ENCODE data around the gene CPT1A. TPM values are rescaled to one million over a fixed set of nuclear protein-coding genes. Genes with fewer than 3 reads are reported as not detected.

CPT1A gene
- total RNA-seq, 1 donor from 2014 or later: 0.54 TPM

DNA sequence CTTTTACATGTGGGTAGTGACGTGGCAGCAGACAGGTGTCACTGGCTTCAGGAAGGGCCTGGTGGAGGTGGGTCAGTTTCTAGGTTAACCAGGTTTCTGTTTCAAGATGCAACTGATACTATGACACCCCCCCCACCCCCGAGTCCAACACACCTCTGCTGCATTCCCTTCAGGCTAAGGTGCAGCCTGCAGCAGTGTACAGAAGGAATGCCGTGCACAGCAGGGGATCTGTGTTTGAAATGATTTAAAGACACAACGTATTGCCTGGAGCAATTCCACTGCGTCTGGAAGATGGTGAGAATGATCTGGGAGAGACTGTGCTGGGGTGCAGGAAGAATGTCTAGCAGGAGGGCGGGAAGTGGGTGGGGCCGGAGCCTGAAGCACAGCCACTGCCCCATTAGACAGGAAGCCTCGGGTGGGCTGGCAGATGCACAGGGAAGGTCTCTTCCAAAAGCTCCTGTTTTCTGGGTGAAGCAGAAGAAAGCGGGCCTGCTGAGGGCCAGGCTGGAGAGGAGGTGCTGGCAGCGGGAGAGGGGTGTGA lies 78.5 kb downstream of the CPT1A start:
- H3K27me3 Mint-ChIP-seq (ENCODE audit: low read depth): no peaks in the 10 kb centered on the region
- no peaks in the 10 kb centered on the region for H3K36me3 Mint-ChIP-seq (ENCODE audit: low read depth)
- H3K4me3 Mint-ChIP-seq: no peak overlapping the region
- no peak for DNase-seq (ENCODE audit: low read depth, low spot score)
- TF ChIP-seq, protein P1, sequence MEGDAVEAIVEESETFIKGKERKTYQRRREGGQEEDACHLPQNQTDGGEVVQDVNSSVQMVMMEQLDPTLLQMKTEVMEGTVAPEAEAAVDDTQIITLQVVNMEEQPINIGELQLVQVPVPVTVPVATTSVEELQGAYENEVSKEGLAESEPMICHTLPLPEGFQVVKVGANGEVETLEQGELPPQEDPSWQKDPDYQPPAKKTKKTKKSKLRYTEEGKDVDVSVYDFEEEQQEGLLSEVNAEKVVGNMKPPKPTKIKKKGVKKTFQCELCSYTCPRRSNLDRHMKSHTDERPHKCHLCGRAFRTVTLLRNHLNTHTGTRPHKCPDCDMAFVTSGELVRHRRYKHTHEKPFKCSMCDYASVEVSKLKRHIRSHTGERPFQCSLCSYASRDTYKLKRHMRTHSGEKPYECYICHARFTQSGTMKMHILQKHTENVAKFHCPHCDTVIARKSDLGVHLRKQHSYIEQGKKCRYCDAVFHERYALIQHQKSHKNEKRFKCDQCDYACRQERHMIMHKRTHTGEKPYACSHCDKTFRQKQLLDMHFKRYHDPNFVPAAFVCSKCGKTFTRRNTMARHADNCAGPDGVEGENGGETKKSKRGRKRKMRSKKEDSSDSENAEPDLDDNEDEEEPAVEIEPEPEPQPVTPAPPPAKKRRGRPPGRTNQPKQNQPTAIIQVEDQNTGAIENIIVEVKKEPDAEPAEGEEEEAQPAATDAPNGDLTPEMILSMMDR (conservative IDR thresholded peaks at IDR 0.05): no peak
- H3K4me1 Mint-ChIP-seq: peaks cover 6% of the 10 kb centered on the region
- H3K27ac Mint-ChIP-seq (ENCODE audit: unreplicated experiment): peak overlapping the region; percentile 50
- no peaks in the 10 kb centered on the region for H3K9me3 Mint-ChIP-seq

DNA sequence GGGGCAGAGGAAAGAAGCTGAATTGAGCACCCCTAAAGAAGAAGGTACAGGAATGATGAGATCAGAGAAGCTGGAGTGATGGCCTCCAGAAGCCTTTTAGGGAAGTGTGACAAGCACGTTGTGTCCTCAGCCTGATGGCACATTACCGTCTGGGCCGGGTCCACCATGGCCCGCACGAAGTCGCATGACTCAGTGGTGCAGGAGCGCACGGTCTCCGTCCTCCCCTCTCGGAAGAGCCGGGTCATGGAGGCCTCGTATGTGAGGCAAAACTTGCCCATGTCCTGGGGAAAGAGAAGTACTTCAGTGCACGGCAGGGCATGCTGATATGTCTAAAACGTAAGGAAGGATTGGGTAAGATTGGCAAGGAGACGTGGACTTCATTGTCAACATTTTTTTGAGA lies 79.2 kb downstream of the CPT1A start:
- Mint-ChIP-seq H3K27me3 (ENCODE audit: low read depth) (no peaks in the 10 kb centered on the region), H3K9me3 (no peaks in the 10 kb centered on the region), H3K4me1 (peaks cover 6% of the 10 kb centered on the region), H3K4me3 (no peak overlapping the region), H3K27ac (ENCODE audit: unreplicated experiment) (no peak overlapping the region), H3K36me3 (ENCODE audit: low read depth) (no peaks in the 10 kb centered on the region)
- TF ChIP-seq, protein P1 (conservative IDR thresholded peaks at IDR 0.05): no peak
- no peak for DNase-seq (ENCODE audit: low read depth, low spot score)

DNA sequence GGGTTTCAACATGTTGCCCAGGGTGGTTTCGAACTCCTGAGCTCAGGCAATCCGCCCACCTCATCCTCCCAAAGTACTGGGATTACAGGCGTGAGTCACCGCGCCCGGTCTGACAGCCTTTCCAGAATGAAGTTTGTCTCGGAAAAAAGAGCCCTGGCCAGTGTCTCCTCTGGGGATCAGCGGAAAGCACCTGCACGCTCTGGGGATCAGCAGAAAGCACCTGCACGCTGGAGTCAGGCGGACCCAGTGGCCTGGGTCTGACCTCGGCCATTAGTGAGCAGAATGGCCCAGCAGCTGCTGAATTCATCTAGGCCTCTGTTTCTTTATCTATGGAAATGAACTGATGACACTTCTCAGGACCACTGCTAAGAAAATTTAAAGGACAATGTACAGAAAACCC lies 79.9 kb downstream of the CPT1A start:
- TF ChIP-seq, protein P1 (conservative IDR thresholded peaks at IDR 0.05): no peak
- H3K27me3 Mint-ChIP-seq (ENCODE audit: low read depth): no peaks in the 10 kb centered on the region
- H3K9me3 Mint-ChIP-seq: no peaks in the 10 kb centered on the region
- no peak overlapping the region for H3K27ac Mint-ChIP-seq (ENCODE audit: unreplicated experiment)
- H3K4me3 Mint-ChIP-seq: no peak overlapping the region
- H3K4me1 Mint-ChIP-seq: peaks cover 6% of the 10 kb centered on the region
- H3K36me3 Mint-ChIP-seq (ENCODE audit: low read depth): no peaks in the 10 kb centered on the region
- DNase-seq (ENCODE audit: low read depth, low spot score): no peak

DNA sequence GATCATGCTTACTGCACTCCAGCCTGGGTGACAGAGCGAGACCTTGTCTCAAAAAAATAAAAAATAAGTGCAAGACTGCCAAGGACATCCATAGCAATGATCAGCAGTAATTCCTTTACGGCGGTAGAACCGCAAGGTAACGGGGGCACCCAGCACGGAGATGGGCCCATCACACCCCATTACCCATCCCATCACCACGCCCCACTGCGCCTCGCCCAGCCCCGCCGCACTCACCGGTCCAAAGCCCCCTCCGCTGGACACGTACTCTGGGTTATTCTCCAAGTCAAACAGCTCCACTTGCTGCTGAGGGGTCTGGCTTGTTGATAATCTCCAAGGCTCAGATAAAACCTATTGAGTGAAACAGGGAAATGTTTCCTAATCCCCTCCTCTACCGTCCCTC lies 81.7 kb downstream of the CPT1A start:
- H3K4me1 Mint-ChIP-seq: peaks cover 8% of the 10 kb centered on the region
- TF ChIP-seq, protein P1 (conservative IDR thresholded peaks at IDR 0.05): no peak
- no peak overlapping the region for H3K27ac Mint-ChIP-seq (ENCODE audit: unreplicated experiment)
- H3K4me3 Mint-ChIP-seq: no peak overlapping the region
- H3K36me3 Mint-ChIP-seq (ENCODE audit: low read depth): no peaks in the 10 kb centered on the region
- no peaks in the 10 kb centered on the region for H3K9me3 Mint-ChIP-seq
- no peak for DNase-seq (ENCODE audit: low read depth, low spot score)
- no peaks in the 10 kb centered on the region for H3K27me3 Mint-ChIP-seq (ENCODE audit: low read depth)

DNA sequence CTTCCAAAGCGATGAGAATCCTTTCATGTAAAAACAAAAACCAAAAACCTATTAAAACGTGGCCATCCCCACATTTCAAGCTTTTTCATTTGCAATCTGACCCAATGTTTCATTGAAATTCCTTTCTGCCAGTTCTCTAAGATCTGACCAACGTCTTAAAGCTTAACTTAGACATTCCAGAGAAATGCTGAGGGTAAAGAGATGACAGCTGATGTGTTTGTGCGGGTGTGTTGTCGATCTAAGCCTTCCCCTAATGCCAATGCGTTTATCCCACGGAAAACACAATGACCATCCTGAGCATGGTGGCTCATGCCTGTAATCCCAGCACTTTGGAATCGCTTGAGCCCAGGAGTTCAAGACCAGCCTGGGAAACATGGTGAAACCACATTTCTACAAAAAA lies 84.0 kb downstream of the CPT1A start:
- H3K27me3 Mint-ChIP-seq (ENCODE audit: low read depth): peaks cover 4% of the 10 kb centered on the region
- no peak for DNase-seq (ENCODE audit: low read depth, low spot score)
- H3K4me1 Mint-ChIP-seq: peaks cover 6% of the 10 kb centered on the region
- H3K27ac Mint-ChIP-seq (ENCODE audit: unreplicated experiment): no peak overlapping the region
- H3K36me3 Mint-ChIP-seq (ENCODE audit: low read depth): no peaks in the 10 kb centered on the region
- TF ChIP-seq, protein P1 (conservative IDR thresholded peaks at IDR 0.05): no peak
- no peaks in the 10 kb centered on the region for H3K9me3 Mint-ChIP-seq
- H3K4me3 Mint-ChIP-seq: no peak overlapping the region

Data from neural crest cell (in vitro differentiated cells).